Airway epithelial cell (primary cell): Measurements from ENCODE around the gene OR10G6. TPM values are rescaled to one million over a fixed set of nuclear protein-coding genes. Genes with fewer than 3 reads are reported as not detected.

Experiments
- total RNA-seq: library from RNA; depleted of rRNA; stranded (reverse); fragments of >200 nt; gene quantifications from 2 replicates; pipeline ENCODE4 v1.2.3, GENCODE V29; 2015

Gene OR10G6, protein sequence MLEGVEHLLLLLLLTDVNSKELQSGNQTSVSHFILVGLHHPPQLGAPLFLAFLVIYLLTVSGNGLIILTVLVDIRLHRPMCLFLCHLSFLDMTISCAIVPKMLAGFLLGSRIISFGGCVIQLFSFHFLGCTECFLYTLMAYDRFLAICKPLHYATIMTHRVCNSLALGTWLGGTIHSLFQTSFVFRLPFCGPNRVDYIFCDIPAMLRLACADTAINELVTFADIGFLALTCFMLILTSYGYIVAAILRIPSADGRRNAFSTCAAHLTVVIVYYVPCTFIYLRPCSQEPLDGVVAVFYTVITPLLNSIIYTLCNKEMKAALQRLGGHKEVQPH
- total RNA-seq, result not detected in 2 replicates

DNA sequence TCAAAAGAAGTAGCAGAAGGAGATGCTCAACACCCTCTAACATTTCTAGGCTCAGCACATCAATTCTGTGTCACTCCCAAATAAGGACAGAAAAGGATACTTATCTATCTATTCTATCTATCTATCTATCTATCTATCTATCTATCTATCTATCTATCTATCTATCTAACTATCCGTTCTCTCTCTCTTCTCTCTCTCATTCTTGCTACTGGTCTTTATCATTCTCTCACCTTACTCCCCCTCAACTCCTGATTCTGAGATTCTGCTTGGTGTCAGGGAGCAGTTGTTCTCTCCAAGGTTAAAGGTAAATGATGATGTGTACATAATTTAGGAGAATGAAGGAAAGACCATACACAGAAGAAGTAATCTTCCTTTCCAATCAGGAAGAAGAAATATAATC lies at the start of gene OR10G6:
Gene OR10G6, minus strand, starts transcription at position 43 of the 400 bp plus-strand sequence. Its CDS starts 0 bp downstream, at position 43.

GRCh38 chr11:124041254-124041653 lies 46.3 kb upstream of the OR10G6 start, which contains the start of gene OR10G7:
TSS of gene OR10G7 (minus strand) at chr11:124041325. CDS start at chr11:124039001, 2,324 bp downstream.

GRCh38 chr11:124026498-124026897 lies 31.5 kb upstream of the OR10G6 start, which contains the start of gene OR10G8:
TSS of gene OR10G8 (plus strand) at chr11:124026798. CDS start at chr11:124029623, 2,825 bp downstream.

DNA sequence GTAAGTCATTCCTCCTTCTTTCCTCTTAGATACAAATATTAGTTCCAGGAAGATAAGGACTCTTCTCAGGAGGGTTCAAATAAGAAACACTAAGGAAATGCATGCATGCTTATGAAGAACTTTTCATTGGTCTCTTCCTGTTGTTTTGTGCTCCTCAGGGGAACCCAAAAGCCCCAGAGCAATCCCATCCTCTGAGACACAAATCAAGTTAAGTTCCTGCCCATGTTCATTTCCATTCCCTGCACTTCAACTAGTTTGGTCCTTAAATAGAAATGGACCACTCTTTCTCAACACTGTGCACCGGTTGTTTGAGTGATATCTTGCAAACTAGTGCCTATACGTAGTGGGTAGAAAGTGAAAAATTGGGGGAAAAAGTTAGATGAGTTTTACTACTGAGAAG lies 17.7 kb upstream of the OR10G6 start, which contains the start of gene OR10G4:
Gene OR10G4, plus strand, starts transcription at position 301 of the 400 bp plus-strand sequence. CDS start 2,578 bp downstream, outside the sequence.

GRCh38 chr11:123977731-123978347 lies 17.1 kb downstream of the OR10G6 start, which contains the start of gene OR10S1:
TSS of gene OR10S1 (minus strand) at chr11:123977781. CDS start at chr11:123977664, 117 bp downstream.

Other genes with a start within 250 kb of the OR10G6 start
- not detected in 2 replicates for gene OR6X1, start 240.6 kb downstream of the OR10G6 start, total RNA-seq
- not detected in 2 replicates for gene OR6M1, start 188.8 kb downstream of the OR10G6 start, total RNA-seq
- gene TMEM225, start 109.5 kb downstream of the OR10G6 start, total RNA-seq, result not detected in 2 replicates
- not detected in 2 replicates for gene OR8D4, start 93.0 kb downstream of the OR10G6 start, total RNA-seq
- not detected in 2 replicates for gene OR4D5, start 55.5 kb downstream of the OR10G6 start, total RNA-seq
- gene OR6T1, start 51.3 kb downstream of the OR10G6 start, total RNA-seq, result not detected in 2 replicates
- gene OR10S1, start 17.4 kb downstream of the OR10G6 start, total RNA-seq, result not detected in 2 replicates
- not detected in 2 replicates for gene OR10G4, start 17.8 kb upstream of the OR10G6 start, total RNA-seq
- not detected in 2 replicates for gene OR10G9, start 27.9 kb upstream of the OR10G6 start, total RNA-seq
- gene OR10G8, start 31.6 kb upstream of the OR10G6 start, total RNA-seq, result not detected in 2 replicates
- gene OR10G7, start 46.2 kb upstream of the OR10G6 start, total RNA-seq, result not detected in 2 replicates
- gene VWA5A, start 120.3 kb upstream of the OR10G6 start, total RNA-seq, result 7.3 and 7.8 TPM in 2 replicates
- not detected in 2 replicates for gene OR10D3, start 188.2 kb upstream of the OR10G6 start, total RNA-seq
- not detected in 2 replicates for gene OR8G1, start 245.9 kb upstream of the OR10G6 start, total RNA-seq